WTC11 (cell line): ENCODE measurements around the gene PPDPF. TPM values are rescaled to one million over a fixed set of nuclear protein-coding genes. Genes with fewer than 3 reads are reported as not detected.

Source experiments
- ATAC-seq: fragments of 200-7000 bp; cut with Tn5 transposase; 2 replicates; pipeline ENCODE4 v1.10.0; 2021; ENCODE audit warnings: mild to moderate bottlenecking, moderate library complexity
- CTCF ChIA-PET: fragments of 300-600 bp; sonication (Branson Sonifier 250); formaldehyde crosslinking; loops from one replicate; lab custom pipeline; 2021; ENCODE audit warnings: antibody characterized with exemption; lab: Charles Lee
- POLR2A ChIA-PET: fragments of 350-600 bp; sonication (Branson Sonifier 250); formaldehyde crosslinking; loops from one replicate; lab custom pipeline; 2021; ENCODE audit warnings: antibody characterized with exemption; lab: Charles Lee
- DNase-seq: peaks from one replicate; pipeline ENCODE4 v3.0.0; 2021; ENCODE audit warnings: low spot score
- H3K27ac Mint-ChIP-seq: 2 replicates; pipeline ENCODE4 v1.8.0; 2021; ENCODE audit warnings: mixed read lengths
- H3K27me3 Mint-ChIP-seq: 2 replicates; pipeline ENCODE4 v1.8.0; 2021; ENCODE audit warnings: low read depth, mild to moderate bottlenecking, moderate library complexity, mixed read lengths
- H3K36me3 Mint-ChIP-seq: 2 replicates; pipeline ENCODE4 v1.8.0; 2021; ENCODE audit warnings: mixed read lengths
- H3K4me1 Mint-ChIP-seq: 2 replicates; pipeline ENCODE4 v1.8.0; 2022; ENCODE audit warnings: mixed read lengths
- H3K4me3 Mint-ChIP-seq: 2 replicates; pipeline ENCODE4 v1.8.0; 2021; ENCODE audit warnings: mild to moderate bottlenecking, moderate library complexity, mixed read lengths
- H3K9me3 Mint-ChIP-seq: 2 replicates; pipeline ENCODE4 v1.8.0; 2021; ENCODE audit warnings: mixed read lengths
- CREB1 ChIP-seq: sonication (generic); formaldehyde crosslinking; IDR thresholded peaks from 2 replicates; pipeline ENCODE4 v1.8.0; 2023; ENCODE audit warnings: mild to moderate bottlenecking, missing genetic modification reagents
- FOXP1 ChIP-seq: sonication (generic); formaldehyde crosslinking; IDR thresholded peaks from 2 replicates; pipeline ENCODE4 v1.8.0; 2022; ENCODE audit warnings: missing genetic modification reagents, mild to moderate bottlenecking, moderate library complexity, borderline replicate concordance
- GRHL2 ChIP-seq: fragments of 250-450 bp; sonication (Bioruptor Pico); IDR thresholded peaks from 2 replicates; pipeline ENCODE4 v1.8.0; 2022; ENCODE audit warnings: mild to moderate bottlenecking, moderate library complexity; ENCODE audit not compliant: insufficient replicate concordance, severe bottlenecking
- JUN ChIP-seq: sonication (generic); formaldehyde crosslinking; IDR thresholded peaks from 2 replicates; pipeline ENCODE4 v1.8.0; 2023; ENCODE audit warnings: mild to moderate bottlenecking, missing genetic modification reagents
- NFE2L1 ChIP-seq: sonication (generic); formaldehyde crosslinking; IDR thresholded peaks from 2 replicates; pipeline ENCODE4 v1.8.1; 2023; ENCODE audit warnings: missing genetic modification reagents
- NR2C2 ChIP-seq: sonication (generic); formaldehyde crosslinking; IDR thresholded peaks from 2 replicates; pipeline ENCODE4 v1.8.0; 2022; ENCODE audit warnings: mild to moderate bottlenecking, missing genetic modification reagents
- NR3C1 ChIP-seq: sonication (generic); formaldehyde crosslinking; conservative IDR thresholded peaks from 2 replicates; pipeline ENCODE4 v1.8.1; 2023; ENCODE audit warnings: low read depth, mild to moderate bottlenecking, missing genetic modification reagents
- OVOL2 ChIP-seq: fragments of 250-450 bp; sonication (Bioruptor Pico); IDR thresholded peaks from 2 replicates; pipeline ENCODE4 v1.9.0; 2021; ENCODE audit warnings: mild to moderate bottlenecking, borderline replicate concordance
- PRRX2 ChIP-seq: fragments of 250-450 bp; sonication (Bioruptor Pico); IDR thresholded peaks from 2 replicates; pipeline ENCODE4 v1.8.0; 2021; ENCODE audit warnings: mild to moderate bottlenecking
- SMAD3 ChIP-seq: sonication (generic); formaldehyde crosslinking; IDR thresholded peaks from 2 replicates; pipeline ENCODE4 v1.8.0; 2022; ENCODE audit warnings: missing genetic modification reagents, mild to moderate bottlenecking, borderline replicate concordance
- SMAD4 ChIP-seq: sonication (generic); formaldehyde crosslinking; IDR thresholded peaks from 2 replicates; pipeline ENCODE4 v1.8.0; 2022; ENCODE audit warnings: mild to moderate bottlenecking, missing genetic modification reagents
- TP53 ChIP-seq: sonication (generic); formaldehyde crosslinking; IDR thresholded peaks from 2 replicates; pipeline ENCODE4 v1.8.1; 2023; ENCODE audit warnings: mild to moderate bottlenecking, missing genetic modification reagents
- ZNF121 ChIP-seq: sonication (generic); formaldehyde crosslinking; IDR thresholded peaks from 2 replicates; pipeline ENCODE4 v1.8.0; 2023; ENCODE audit warnings: missing genetic modification reagents
- ZNF396 ChIP-seq: fragments of 250-450 bp; sonication (Bioruptor Pico); IDR thresholded peaks from 2 replicates; pipeline ENCODE4 v1.8.0; 2021; ENCODE audit warnings: mild to moderate bottlenecking, moderate library complexity, borderline replicate concordance
- total RNA-seq: library from RNA; stranded (reverse); gene quantifications from 3 replicates; pipeline ENCODE4 v1.2.3, GENCODE V29; 2021
- TF ChIP-seq, protein P1 (sequence below): sonication (generic); formaldehyde crosslinking; IDR thresholded peaks from 2 replicates; pipeline ENCODE4 v1.8.0; 2022; ENCODE audit warnings: mild to moderate bottlenecking, missing genetic modification reagents
- TF ChIP-seq, protein P2 (sequence below): sonication (generic); formaldehyde crosslinking; IDR thresholded peaks from 2 replicates; pipeline ENCODE4 v1.8.1; 2023; ENCODE audit warnings: mild to moderate bottlenecking, moderate library complexity, missing genetic modification reagents
- TF ChIP-seq, protein P3 (sequence below): sonication (generic); formaldehyde crosslinking; IDR thresholded peaks from 2 replicates; pipeline ENCODE4 v1.8.0; 2022; ENCODE audit warnings: mild to moderate bottlenecking, missing genetic modification reagents
- TF ChIP-seq, protein P4 (sequence below): fragments of 250-450 bp; sonication (Bioruptor Pico); IDR thresholded peaks from 2 replicates; pipeline ENCODE4 v1.9.0; 2021; ENCODE audit warnings: mild to moderate bottlenecking
- TF ChIP-seq, protein P5 (sequence below): fragments of 250-450 bp; sonication (Bioruptor Pico); conservative IDR thresholded peaks from 2 replicates; pipeline ENCODE4 v1.9.0; 2021; ENCODE audit warnings: mild to moderate bottlenecking
- TF ChIP-seq, protein P6 (sequence below): sonication (generic); formaldehyde crosslinking; IDR thresholded peaks from 2 replicates; pipeline ENCODE4 v1.8.0; 2023; ENCODE audit warnings: missing genetic modification reagents

The PPDPF gene
- total RNA-seq, 1 experiment from 2014 or later = 170 TPM

DNA sequence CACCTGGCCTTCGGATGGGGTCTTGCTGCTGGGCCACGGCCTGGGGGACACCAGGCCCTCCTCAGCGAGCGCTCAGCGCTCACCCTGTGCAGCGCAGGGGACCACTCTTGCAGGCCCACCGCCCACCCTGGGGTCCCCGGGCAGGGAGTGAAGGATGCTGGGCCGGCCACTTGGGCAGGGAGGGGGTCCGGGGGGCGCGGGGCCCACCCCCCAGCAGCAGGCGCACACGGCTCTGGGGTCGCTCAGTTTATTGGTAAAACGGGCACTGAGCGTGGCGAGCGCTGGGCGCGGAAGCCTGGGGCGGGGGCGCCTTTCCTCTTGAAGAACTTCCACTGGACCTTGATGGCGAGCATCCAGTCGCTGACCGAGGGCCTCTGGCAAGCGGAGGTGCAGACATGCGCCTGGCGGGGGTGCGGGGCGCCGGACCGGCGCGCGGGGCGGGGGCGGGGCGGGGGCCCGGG, 32.8 kb upstream of the PPDPF start:
- H3K36me3 Mint-ChIP-seq = peaks cover 15% of the 10 kb centered on the region
- no peak overlapping the region for H3K27ac Mint-ChIP-seq
- peaks cover 24% of the 10 kb centered on the region for H3K27me3 Mint-ChIP-seq
- ChIA-PET CTCF (interaction anchor here (1.0 to 1.3 kb wide), 5 partner anchors 9 to 50 kb away, joined by 3 to 7 read pairs (median 5); partner anchors contain the start of gene PTK6), POLR2A (no interaction called here)
- DNase-seq = no peak
- peak overlapping the region; percentile 50 for H3K4me3 Mint-ChIP-seq
- TF ChIP-seq ZNF121 (CRISPR knock-in tag) = peak; percentile 91
- TF ChIP-seq, protein P1, sequence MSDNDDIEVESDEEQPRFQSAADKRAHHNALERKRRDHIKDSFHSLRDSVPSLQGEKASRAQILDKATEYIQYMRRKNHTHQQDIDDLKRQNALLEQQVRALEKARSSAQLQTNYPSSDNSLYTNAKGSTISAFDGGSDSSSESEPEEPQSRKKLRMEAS (CRISPR knock-in tag) = no peak
- TF ChIP-seq, all 79 proteins: peak for 1
- ATAC-seq = no peak
- H3K9me3 Mint-ChIP-seq = peaks cover 12% of the 10 kb centered on the region
- H3K4me1 Mint-ChIP-seq = peaks cover 3% of the 10 kb centered on the region; the same call in 1 of the 2 replicates

DNA sequence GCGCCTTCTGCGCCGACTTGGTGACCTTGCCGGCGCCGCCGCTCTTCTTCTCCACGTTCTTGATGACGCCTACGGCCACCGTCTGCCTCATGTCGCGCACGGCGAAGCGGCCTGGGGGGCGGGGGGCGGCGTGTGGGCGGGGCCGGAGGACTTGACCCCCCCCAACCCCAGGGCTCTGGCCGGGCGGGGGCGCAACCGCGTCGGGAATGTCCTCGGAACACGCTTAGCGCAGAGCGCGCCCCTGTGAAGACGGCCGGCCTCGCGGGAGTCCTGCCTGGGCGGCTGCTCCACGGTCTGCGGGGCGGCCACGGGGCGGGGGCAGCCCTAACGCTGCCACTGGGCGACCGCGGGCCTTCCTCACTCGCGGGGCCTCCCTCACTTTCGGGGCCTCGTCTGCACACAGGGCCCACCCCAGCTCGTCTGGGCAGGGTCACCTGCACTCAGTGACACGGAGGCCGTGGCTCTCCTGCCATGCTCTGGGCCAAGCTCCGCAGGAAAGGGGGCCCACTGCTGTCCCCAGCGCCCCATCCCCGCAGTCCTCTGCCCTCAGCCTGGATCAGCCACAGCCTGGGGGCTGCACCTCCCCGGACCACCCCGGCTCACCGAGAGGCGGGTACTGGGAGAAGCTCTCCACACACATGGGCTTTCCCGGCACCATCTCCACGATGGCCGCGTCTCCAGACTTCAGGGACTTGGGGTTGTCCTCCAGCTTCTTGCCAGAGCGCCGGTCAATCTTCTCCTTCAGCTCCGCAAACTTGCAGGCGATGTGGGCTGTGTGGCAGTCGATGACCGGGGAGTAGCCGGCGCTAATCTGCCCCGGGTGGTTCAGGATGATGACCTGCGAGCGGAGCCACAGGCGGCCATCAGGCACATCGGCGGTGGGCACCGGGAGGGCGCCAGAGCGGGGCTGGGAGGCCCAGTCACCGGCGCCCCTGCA, 32.0 kb upstream of the PPDPF start:
- H3K27me3 Mint-ChIP-seq = peaks cover 24% of the 10 kb centered on the region
- DNase-seq (peak; percentile 61), ATAC-seq (peak; percentile 46)
- CTCF ChIA-PET = interaction anchor here (1.1 to 1.3 kb wide), 3 partner anchors 8 to 49 kb away, joined by 4 to 7 read pairs (median 5); partner anchors contain the start of gene PTK6
- no peak overlapping the region for H3K27ac Mint-ChIP-seq
- H3K9me3 Mint-ChIP-seq = peaks cover 12% of the 10 kb centered on the region
- peaks cover 3% of the 10 kb centered on the region; the same call in 1 of the 2 replicates for H3K4me1 Mint-ChIP-seq
- TF ChIP-seq NR3C1 (CRISPR knock-in tag) = no peak
- TF ChIP-seq, protein P2, sequence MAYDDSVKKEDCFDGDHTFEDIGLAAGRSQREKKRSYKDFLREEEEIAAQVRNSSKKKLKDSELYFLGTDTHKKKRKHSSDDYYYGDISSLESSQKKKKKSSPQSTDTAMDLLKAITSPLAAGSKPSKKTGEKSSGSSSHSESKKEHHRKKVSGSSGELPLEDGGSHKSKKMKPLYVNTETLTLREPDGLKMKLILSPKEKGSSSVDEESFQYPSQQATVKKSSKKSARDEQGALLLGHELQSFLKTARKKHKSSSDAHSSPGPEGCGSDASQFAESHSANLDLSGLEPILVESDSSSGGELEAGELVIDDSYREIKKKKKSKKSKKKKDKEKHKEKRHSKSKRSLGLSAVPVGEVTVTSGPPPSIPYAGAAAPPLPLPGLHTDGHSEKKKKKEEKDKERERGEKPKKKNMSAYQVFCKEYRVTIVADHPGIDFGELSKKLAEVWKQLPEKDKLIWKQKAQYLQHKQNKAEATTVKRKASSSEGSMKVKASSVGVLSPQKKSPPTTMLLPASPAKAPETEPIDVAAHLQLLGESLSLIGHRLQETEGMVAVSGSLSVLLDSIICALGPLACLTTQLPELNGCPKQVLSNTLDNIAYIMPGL (CRISPR knock-in tag) = no peak
- TF ChIP-seq, protein P3, sequence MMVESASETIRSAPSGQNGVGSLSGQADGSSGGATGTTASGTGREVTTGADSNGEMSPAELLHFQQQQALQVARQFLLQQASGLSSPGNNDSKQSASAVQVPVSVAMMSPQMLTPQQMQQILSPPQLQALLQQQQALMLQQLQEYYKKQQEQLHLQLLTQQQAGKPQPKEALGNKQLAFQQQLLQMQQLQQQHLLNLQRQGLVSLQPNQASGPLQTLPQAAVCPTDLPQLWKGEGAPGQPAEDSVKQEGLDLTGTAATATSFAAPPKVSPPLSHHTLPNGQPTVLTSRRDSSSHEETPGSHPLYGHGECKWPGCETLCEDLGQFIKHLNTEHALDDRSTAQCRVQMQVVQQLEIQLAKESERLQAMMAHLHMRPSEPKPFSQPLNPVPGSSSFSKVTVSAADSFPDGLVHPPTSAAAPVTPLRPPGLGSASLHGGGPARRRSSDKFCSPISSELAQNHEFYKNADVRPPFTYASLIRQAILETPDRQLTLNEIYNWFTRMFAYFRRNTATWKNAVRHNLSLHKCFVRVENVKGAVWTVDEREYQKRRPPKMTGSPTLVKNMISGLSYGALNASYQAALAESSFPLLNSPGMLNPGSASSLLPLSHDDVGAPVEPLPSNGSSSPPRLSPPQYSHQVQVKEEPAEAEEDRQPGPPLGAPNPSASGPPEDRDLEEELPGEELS (CRISPR knock-in tag) = 0 out of 2 replicates have a peak, but pooled peaks have one; percentile 34
- TF ChIP-seq FOXP1 (CRISPR knock-in tag) = 0 out of 2 replicates have a peak, but pooled peaks have one; percentile 21
- TF ChIP-seq, protein P1 (CRISPR knock-in tag) = peak; percentile 62; the same call in 1 of the 2 replicates
- TF ChIP-seq ZNF396 = no peak
- POLR2A ChIA-PET = no interaction called here
- H3K36me3 Mint-ChIP-seq = peaks cover 16% of the 10 kb centered on the region
- H3K4me3 Mint-ChIP-seq = peak overlapping the region; percentile 29; the same call in 1 of the 2 replicates

DNA sequence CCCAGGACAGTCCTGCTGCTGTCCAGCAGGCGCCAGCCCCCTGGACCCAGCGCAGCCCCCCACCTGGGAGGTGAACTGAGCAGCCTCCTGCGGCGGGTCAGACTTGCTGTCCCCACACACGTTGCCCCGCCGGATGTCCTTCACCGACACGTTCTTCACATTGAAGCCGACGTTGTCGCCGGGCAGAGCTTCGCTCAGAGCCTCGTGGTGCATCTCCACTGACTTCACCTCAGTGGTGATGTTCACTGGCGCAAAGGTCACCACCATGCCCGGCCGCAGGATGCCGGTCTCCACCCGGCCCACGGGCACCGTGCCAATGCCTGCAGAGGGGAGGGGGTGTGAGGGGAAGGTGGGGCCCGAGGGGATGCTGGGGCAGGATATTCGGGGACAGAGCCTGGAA, 30.1 kb upstream of the PPDPF start:
- Mint-ChIP-seq H3K4me3 (no peak overlapping the region), H3K27ac (no peak overlapping the region), H3K4me1 (no peaks in the 10 kb centered on the region), H3K27me3 (peaks cover 24% of the 10 kb centered on the region), H3K9me3 (peaks cover 12% of the 10 kb centered on the region), H3K36me3 (peaks cover 16% of the 10 kb centered on the region)
- ATAC-seq = no peak
- ChIA-PET POLR2A (no interaction called here), CTCF (no interaction called here)
- DNase-seq = no peak
- TF ChIP-seq, protein P4, sequence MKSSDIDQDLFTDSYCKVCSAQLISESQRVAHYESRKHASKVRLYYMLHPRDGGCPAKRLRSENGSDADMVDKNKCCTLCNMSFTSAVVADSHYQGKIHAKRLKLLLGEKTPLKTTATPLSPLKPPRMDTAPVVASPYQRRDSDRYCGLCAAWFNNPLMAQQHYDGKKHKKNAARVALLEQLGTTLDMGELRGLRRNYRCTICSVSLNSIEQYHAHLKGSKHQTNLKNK (CRISPR knock-in tag) = no peak
- no peak for TF ChIP-seq NR3C1 (CRISPR knock-in tag)
- TF ChIP-seq, protein P5, sequence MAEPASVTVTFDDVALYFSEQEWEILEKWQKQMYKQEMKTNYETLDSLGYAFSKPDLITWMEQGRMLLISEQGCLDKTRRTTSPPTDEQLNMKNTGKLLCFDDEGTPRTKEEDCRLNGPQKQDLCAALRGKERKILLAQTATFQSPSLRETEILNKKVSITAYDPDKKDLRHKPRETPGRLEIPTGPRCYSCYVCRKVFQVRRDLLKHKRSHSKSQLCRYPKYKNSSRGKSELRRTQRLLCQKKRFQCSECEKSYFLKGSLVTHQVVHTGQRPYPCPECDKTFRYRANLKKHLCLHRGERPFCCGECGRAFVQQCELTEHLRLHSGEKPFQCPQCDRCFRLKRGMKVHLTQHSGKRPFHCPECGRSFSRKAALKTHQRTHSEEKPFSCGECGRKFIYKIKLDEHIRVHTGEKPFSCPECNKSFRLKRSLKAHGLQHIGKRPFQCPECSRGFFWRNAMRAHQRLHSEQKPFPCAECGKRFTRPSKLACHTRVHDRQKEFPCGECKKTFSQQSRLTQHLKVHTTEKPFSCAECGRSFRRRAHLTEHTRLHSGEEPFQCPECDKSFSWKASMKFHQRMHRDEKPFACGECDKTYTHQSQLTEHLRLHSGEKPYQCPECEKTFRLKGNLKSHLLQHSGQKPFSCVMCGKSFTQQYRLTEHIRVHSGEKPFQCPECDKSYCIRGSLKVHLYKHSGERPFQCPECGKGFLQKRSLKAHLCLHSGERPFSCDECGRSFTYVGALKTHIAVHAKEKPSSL (CRISPR knock-in tag) = no peak
- TF ChIP-seq JUN (CRISPR knock-in tag) = no peak
- no peak for TF ChIP-seq SMAD3
- TF ChIP-seq, protein P6, sequence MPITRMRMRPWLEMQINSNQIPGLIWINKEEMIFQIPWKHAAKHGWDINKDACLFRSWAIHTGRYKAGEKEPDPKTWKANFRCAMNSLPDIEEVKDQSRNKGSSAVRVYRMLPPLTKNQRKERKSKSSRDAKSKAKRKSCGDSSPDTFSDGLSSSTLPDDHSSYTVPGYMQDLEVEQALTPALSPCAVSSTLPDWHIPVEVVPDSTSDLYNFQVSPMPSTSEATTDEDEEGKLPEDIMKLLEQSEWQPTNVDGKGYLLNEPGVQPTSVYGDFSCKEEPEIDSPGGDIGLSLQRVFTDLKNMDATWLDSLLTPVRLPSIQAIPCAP (CRISPR knock-in tag) = no peak
- no peak for TF ChIP-seq CREB1 (CRISPR knock-in tag)
- TF ChIP-seq NFE2L1 (CRISPR knock-in tag) = no peak
- TF ChIP-seq, protein P1 (CRISPR knock-in tag) = no peak
- no peak for TF ChIP-seq TP53 (CRISPR knock-in tag)
- no peak for TF ChIP-seq PRRX2
- no peak for TF ChIP-seq OVOL2
- no peak for TF ChIP-seq NR2C2
- TF ChIP-seq SMAD4 (CRISPR knock-in tag) = no peak
- TF ChIP-seq GRHL2 (CRISPR knock-in tag) = no peak
